SH-SY5Y (cell line): ENCODE results near the gene VPS52.
A peak's percentile ranks its signal among the peaks of the same experiment; 100 is the strongest.

ENCODE experiments used
- GATA2 ChIP-seq: IDR thresholded peaks from 2 replicates; pipeline ENCODE4 v1.6.1; 2011; ENCODE audit warnings: mild to moderate bottlenecking, low read depth, low read length
- GATA3 ChIP-seq: IDR thresholded peaks from 2 replicates; pipeline ENCODE4 v1.6.1; 2011; ENCODE audit warnings: low read depth, mild to moderate bottlenecking, low read length, moderate library complexity

The VPS52 gene

DNA sequence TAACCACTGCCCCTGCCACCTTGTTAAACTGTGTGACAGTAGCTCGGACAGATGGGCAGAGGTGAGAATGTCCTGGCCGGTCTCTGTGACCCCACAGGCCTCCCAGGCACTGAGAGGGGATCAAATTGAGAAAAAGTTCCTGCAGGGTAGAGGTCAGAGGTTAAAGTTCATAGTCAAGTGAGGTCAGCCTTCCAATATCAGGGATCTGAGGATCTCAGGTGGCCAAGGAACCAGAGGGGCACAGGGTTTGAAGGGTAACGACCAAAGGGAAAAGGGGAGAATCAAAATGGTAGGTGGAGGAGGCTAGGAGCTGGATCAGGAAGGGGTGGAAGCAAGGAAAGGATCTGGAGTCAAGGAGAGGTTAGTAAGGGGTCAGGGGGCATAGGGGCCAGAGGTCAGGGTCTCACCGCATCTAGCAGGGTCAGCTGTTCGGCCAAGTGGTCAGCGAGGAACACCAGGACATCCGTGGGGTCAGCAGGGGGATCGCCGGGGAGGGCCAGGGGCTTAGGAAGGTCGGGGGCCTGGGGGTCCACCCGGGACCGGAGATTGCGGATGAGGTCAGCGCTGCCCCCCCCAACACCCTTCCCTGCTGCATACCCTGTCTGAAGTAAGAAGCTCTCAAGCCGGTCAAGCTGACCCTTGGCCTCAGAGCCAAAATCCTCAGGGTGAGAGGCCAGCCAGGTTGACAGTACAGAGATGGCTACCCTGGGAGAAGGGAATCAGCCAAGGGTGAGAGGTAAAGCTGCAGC is 24.1 kb upstream of the VPS52 start:
- no peak for TF ChIP-seq GATA2
- no peak for TF ChIP-seq GATA3

- TF ChIP-seq GATA2 (no peak), GATA3 (no peak)
These were observed 22.6 kb upstream of the VPS52 start for GRCh38 chr6:33294086-33294823.

GRCh38 chr6:33292996-33293682 is 21.5 kb upstream of the VPS52 start:
- no peak for TF ChIP-seq GATA2
- TF ChIP-seq GATA3: no peak

- TF ChIP-seq GATA2: no peak
- no peak for TF ChIP-seq GATA3
These were observed 18.8 kb upstream of the VPS52 start for GRCh38 chr6:33290459-33290858.

DNA sequence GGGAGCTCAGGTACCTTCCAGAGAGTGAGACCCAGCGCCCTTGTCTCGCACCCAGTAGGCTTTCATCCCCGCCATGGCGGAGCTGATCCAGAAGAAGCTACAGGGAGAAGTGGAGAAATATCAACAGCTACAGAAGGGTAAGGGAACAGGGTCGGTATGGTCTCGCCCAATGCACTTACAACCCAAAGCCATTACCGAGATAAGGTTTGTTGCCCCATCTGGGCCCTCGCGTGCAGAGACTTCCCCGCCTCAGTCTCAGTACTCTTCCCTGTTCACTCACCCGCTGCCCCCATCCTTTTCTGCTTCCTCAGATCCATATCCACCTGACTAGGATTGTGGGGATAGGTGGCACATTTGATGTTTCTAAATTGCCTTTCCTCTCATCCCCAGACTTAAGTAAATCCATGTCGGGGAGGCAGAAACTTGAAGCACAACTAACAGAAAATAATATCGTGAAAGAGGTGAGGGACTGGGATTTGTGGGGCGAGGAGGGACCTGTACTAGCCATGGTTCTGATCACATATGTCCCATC is 18.2 kb upstream of the VPS52 start:
- TF ChIP-seq GATA2: no peak
- TF ChIP-seq GATA3: no peak

- TF ChIP-seq GATA2: peak; percentile 46; the same call in 1 of the 2 replicates
- no peak for TF ChIP-seq GATA3
These were observed 17.5 kb upstream of the VPS52 start, which contains the start of the genes PFDN6 and WDR46 for GRCh38 chr6:33288921-33289783. PFDN6 (plus strand) TSS chr6:33289601; CDS start chr6:33289857, 256 bp downstream. WDR46 (minus strand) TSS chr6:33289239; CDS start chr6:33289170, 69 bp downstream.

GRCh38 chr6:33288141-33288920 is 16.7 kb upstream of the VPS52 start:
- no peak for TF ChIP-seq GATA2
- TF ChIP-seq GATA3: no peak

GRCh38 chr6:33286946-33287914 is 15.6 kb upstream of the VPS52 start:
- TF ChIP-seq GATA2 (no peak), GATA3 (no peak)

GRCh38 chr6:33280539-33280938 is 8.9 kb upstream of the VPS52 start:
- no peak for TF ChIP-seq GATA2
- no peak for TF ChIP-seq GATA3

GRCh38 chr6:33279971-33280511 is 8.4 kb upstream of the VPS52 start:
- no peak for TF ChIP-seq GATA2
- TF ChIP-seq GATA3: no peak

DNA sequence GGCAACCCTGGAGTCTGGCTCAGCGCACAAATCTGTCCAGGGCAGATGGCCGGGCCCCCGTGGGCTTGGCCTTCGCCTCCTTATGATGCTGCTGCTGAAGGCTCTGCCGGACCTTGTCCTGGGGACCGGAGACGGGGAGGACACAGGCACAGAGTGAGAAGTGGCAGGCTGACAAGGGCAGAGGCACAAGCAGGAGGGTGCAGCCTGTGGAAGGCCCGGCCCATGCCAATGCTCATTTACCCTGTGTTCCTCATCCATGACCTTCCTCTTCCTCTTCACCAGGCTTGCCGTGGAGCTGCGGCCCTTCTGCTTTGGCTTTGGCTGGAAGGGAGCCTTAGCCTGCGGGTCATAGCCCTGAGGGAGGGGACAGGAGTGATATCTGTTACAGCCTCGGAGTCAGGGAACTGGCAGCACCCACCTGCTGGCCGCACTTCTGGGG is 7.6 kb upstream of the VPS52 start:
- TF ChIP-seq GATA3 (no peak), GATA2 (no peak)

DNA sequence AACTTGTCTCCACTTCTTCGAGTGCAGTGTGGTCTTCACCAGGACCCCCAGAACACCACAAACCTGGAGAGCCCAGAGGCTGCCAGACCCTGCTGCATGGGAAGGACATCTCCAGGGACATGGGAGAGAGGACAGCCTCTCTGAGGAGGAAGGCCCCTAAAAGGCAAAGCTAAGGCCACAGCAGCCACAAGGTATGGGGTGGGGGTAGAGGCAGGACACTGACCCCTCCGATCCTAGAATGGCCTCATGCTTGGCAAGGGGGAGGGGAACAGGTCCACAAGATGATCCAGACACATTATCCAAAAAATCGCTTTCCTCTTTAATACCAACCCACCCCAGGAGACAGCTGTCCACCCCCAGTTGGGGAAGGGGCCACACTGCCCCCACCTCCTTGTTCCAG is 7.1 kb upstream of the VPS52 start:
- TF ChIP-seq GATA3 (no peak), GATA2 (no peak)
